Liver (tissue), 9 donors: ENCODE results near the gene ITPA. TPM values are rescaled to one million over a fixed set of nuclear protein-coding genes. Genes with fewer than 3 reads are reported as not detected.

Source experiments
- DNase-seq: peaks from one replicate; pipeline ENCODE4 v3.0.0-alpha.2; 2017; ENCODE audit warnings: low spot score
- H3K27ac ChIP-seq, 2 donors: one replicate each; pipeline ENCODE4 v1.7.0; 2013; ENCODE audit warnings: inconsistent platforms in 2 of 2, low read length in 2 of 2, control low read depth in 1 of 2, low read depth in 1 of 2, mild to moderate bottlenecking in 1 of 2
- H3K27me3 ChIP-seq, 4 donors: one replicate each; pipeline versions ENCODE4 v1.6.1 to v1.7.0; 2013; ENCODE audit warnings: low read length in 3 of 4, inconsistent platforms in 1 of 4, mild to moderate bottlenecking in 1 of 4, moderate library complexity in 1 of 4; ENCODE audit not compliant: control insufficient read depth in 4 of 4, insufficient read depth in 4 of 4
- H3K36me3 ChIP-seq, 4 donors: one replicate each; pipeline versions ENCODE4 v1.6.1 to v1.7.0; 2013; ENCODE audit warnings: low read length in 3 of 4, mild to moderate bottlenecking in 3 of 4, low read depth in 1 of 4, moderate library complexity in 1 of 4; ENCODE audit not compliant: control insufficient read depth in 4 of 4, insufficient read depth in 3 of 4
- H3K4me1 ChIP-seq, 4 donors: one replicate each; pipeline versions ENCODE4 v1.6.1 to v1.7.0; 2013; ENCODE audit warnings: low read length in 3 of 4, mild to moderate bottlenecking in 3 of 4, moderate library complexity in 1 of 4; ENCODE audit not compliant: control insufficient read depth in 4 of 4, insufficient read depth in 4 of 4
- H3K4me3 ChIP-seq, 3 donors: one replicate each; pipeline versions ENCODE4 v1.6.1 to v1.7.0; 2013; ENCODE audit warnings: low read length in 3 of 3, control low read depth in 1 of 3, low read depth in 1 of 3, mild to moderate bottlenecking in 1 of 3
- H3K9ac ChIP-seq, 2 donors: one replicate each; pipeline ENCODE4 v1.7.0; 2013; ENCODE audit warnings: low read length in 2 of 2, mild to moderate bottlenecking in 2 of 2, moderate library complexity in 2 of 2, control low read depth in 1 of 2, low read depth in 1 of 2
- H3K9me3 ChIP-seq, 4 donors: one replicate each; pipeline versions ENCODE4 v1.6.1 to v1.7.0; 2013; ENCODE audit warnings: low read length in 3 of 4; ENCODE audit not compliant: control insufficient read depth in 4 of 4
- CTCF ChIP-seq: fragments of 150-350 bp; IDR thresholded peaks from 2 replicates; pipeline ENCODE4 v1.5.1; 2017; ENCODE audit warnings: improper control_type of control experiment, low read depth, low read length; ENCODE audit not compliant: missing input control
- EGR1 ChIP-seq, 2 donors: IDR thresholded peaks; 2 replicates each; pipeline ENCODE4 v1.6.1; 2016 to 2018; ENCODE audit warnings: antibody characterized with exemption in 2 of 2, low read depth in 2 of 2
- FOXA1 ChIP-seq: IDR thresholded peaks from 2 replicates; pipeline ENCODE4 v1.6.1; 2016; ENCODE audit warnings: antibody characterized with exemption
- FOXA2 ChIP-seq: IDR thresholded peaks from 2 replicates; pipeline ENCODE4 v1.6.1; 2016; ENCODE audit warnings: antibody characterized with exemption
- GABPA ChIP-seq, 2 donors: IDR thresholded peaks in 1 of 2; conservative IDR thresholded peaks in 1 of 2; 2 replicates each; pipeline ENCODE4 v1.6.1; 2016; ENCODE audit warnings: antibody characterized with exemption in 2 of 2, mild to moderate bottlenecking in 1 of 2, moderate library complexity in 1 of 2
- HNF4A ChIP-seq, 2 donors: conservative IDR thresholded peaks; 2 replicates each; pipeline ENCODE4 v1.6.1; 2016; ENCODE audit warnings: antibody characterized with exemption in 2 of 2, mild to moderate bottlenecking in 2 of 2
- HNF4G ChIP-seq: IDR thresholded peaks from 2 replicates; pipeline ENCODE4 v1.6.1; 2016; ENCODE audit warnings: antibody characterized with exemption
- JUND ChIP-seq, 2 donors: IDR thresholded peaks; 2 replicates each; pipeline ENCODE4 v1.6.1; 2016; ENCODE audit warnings: antibody characterized with exemption in 2 of 2
- MAX ChIP-seq: IDR thresholded peaks from 2 replicates; pipeline ENCODE4 v1.6.1; 2016; ENCODE audit warnings: antibody characterized with exemption
- NR2F2 ChIP-seq: IDR thresholded peaks from 2 replicates; pipeline ENCODE4 v1.6.1; 2016; ENCODE audit warnings: antibody characterized with exemption
- RAD21 ChIP-seq, 2 donors: IDR thresholded peaks; 2 replicates each; pipeline ENCODE4 v1.6.1; 2016; ENCODE audit warnings: antibody characterized with exemption in 2 of 2, mild to moderate bottlenecking in 2 of 2
- RXRA ChIP-seq, 2 donors: IDR thresholded peaks; 2 replicates each; pipeline ENCODE4 v1.6.1; 2017 to 2018; ENCODE audit warnings: antibody characterized with exemption in 2 of 2, mild to moderate bottlenecking in 1 of 2
- SP1 ChIP-seq: IDR thresholded peaks from 2 replicates; pipeline ENCODE4 v1.6.1; 2018; ENCODE audit warnings: antibody characterized with exemption, mild to moderate bottlenecking
- TAF1 ChIP-seq: conservative IDR thresholded peaks from 2 replicates; pipeline ENCODE4 v1.6.1; 2016; ENCODE audit warnings: antibody characterized with exemption, mild to moderate bottlenecking
- YY1 ChIP-seq: IDR thresholded peaks from 2 replicates; pipeline ENCODE4 v1.6.1; 2016; ENCODE audit warnings: antibody characterized with exemption, mild to moderate bottlenecking
- ZBTB33 ChIP-seq: IDR thresholded peaks from 2 replicates; pipeline ENCODE4 v1.6.1; 2016; ENCODE audit warnings: antibody characterized with exemption
- WGBS: extraction: QIAGEN DNeasy Blood & Tissue Kit; methylation state at CpG from one replicate; pipeline ENCODE4 v1.1.7; 2013; 5-methylcytosine and 5-hydroxymethylcytosine counted together
- polyA plus RNA-seq, 2 donors: library from polyadenylated mRNA; stranded (reverse) in 1 of 2; unstranded in 1 of 2; fragments of 200-250 nt in 1 of 2; fragments of >200 nt in 1 of 2; fragmentation: Nextera tagmentation in 1 of 2; extraction: Ambion mirVana in 1 of 2; gene quantifications; one replicate each; pipeline versions ENCODE4 v1.2.1 to v1.2.3, GENCODE V29; 2013 to 2015
- total RNA-seq, 2 donors: library from RNA; depleted of rRNA; stranded (reverse); fragments of >200 nt; gene quantifications; one replicate each; pipeline ENCODE4 v1.2.3, GENCODE V29; 2014
- TF ChIP-seq, protein P1 (sequence below): IDR thresholded peaks from 2 replicates; pipeline ENCODE4 v1.6.1; 2016; ENCODE audit warnings: antibody characterized with exemption
- TF ChIP-seq, protein P2 (sequence below): IDR thresholded peaks from 2 replicates; pipeline ENCODE4 v1.6.1; 2016; ENCODE audit warnings: antibody characterized with exemption, mild to moderate bottlenecking
- donor health status: healthy.
- donor health status: healthy.
- donor health status: healthy.
- donor health status: healthy.
- donor health status: healthy.

Gene ITPA
- total and polyA plus RNA-seq, 4 donors = 14.4 to 39.8 (median 19.7) TPM

DNA sequence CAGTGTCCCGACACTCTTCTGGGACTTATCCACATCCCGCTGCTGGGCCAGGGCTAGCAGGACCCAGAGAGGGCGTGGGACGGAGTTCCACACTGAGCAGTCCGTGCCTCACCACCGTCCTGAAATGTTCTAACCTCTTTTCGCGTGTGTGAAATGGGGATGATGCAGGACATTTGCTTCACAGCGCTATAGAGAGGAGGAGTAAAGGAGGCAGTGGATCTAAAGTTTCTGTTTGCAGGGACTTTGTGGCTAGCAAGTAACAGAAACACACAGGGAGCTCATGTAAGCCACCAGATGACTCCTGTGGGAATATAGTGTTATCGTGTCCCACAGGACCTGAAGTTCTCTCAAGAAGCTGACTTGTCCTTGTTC is 634 bp downstream of the ITPA start:
- no peak for DNase-seq
- Histone ChIP-seq H3K9ac (peak overlapping the region; percentile 61 to 90), H3K4me1 (peaks cover 4 to 19% (median 13%) of the 10 kb centered on the region in 4 donors), H3K27me3 (no peaks in the 10 kb centered on the region), H3K27ac (peak overlapping the region in 1 of 2 donors; percentile 67), H3K9me3 (no peaks in the 10 kb centered on the region), H3K36me3 (peaks cover 0 to 7% (median 3%) of the 10 kb centered on the region in 4 donors), H3K4me3 (peak overlapping the region; percentile 78 to 99 (median 93))
- TF ChIP-seq NR2F2 = no peak
- TF ChIP-seq EGR1 (IDR thresholded peaks at IDR 0.05; ENCODE audit: low read depth in 2 of 2) = no peak
- TF ChIP-seq HNF4G = no peak
- no peak for TF ChIP-seq TAF1
- TF ChIP-seq, protein P1, sequence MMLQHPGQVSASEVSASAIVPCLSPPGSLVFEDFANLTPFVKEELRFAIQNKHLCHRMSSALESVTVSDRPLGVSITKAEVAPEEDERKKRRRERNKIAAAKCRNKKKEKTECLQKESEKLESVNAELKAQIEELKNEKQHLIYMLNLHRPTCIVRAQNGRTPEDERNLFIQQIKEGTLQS = no peak
- TF ChIP-seq RXRA (IDR thresholded peaks at IDR 0.05) = no peak
- TF ChIP-seq ZBTB33 = no peak
- TF ChIP-seq SP1 = no peak
- TF ChIP-seq RAD21 (IDR thresholded peaks at IDR 0.05) = no peak
- TF ChIP-seq CTCF = no peak
- TF ChIP-seq, protein P2, sequence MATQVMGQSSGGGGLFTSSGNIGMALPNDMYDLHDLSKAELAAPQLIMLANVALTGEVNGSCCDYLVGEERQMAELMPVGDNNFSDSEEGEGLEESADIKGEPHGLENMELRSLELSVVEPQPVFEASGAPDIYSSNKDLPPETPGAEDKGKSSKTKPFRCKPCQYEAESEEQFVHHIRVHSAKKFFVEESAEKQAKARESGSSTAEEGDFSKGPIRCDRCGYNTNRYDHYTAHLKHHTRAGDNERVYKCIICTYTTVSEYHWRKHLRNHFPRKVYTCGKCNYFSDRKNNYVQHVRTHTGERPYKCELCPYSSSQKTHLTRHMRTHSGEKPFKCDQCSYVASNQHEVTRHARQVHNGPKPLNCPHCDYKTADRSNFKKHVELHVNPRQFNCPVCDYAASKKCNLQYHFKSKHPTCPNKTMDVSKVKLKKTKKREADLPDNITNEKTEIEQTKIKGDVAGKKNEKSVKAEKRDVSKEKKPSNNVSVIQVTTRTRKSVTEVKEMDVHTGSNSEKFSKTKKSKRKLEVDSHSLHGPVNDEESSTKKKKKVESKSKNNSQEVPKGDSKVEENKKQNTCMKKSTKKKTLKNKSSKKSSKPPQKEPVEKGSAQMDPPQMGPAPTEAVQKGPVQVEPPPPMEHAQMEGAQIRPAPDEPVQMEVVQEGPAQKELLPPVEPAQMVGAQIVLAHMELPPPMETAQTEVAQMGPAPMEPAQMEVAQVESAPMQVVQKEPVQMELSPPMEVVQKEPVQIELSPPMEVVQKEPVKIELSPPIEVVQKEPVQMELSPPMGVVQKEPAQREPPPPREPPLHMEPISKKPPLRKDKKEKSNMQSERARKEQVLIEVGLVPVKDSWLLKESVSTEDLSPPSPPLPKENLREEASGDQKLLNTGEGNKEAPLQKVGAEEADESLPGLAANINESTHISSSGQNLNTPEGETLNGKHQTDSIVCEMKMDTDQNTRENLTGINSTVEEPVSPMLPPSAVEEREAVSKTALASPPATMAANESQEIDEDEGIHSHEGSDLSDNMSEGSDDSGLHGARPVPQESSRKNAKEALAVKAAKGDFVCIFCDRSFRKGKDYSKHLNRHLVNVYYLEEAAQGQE = no peak
- no peak for TF ChIP-seq GABPA (IDR thresholded peaks at IDR 0.05 in 1 of 2, conservative IDR thresholded peaks at IDR 0.05 in 1 of 2)
- no peak for TF ChIP-seq FOXA2
- no peak for TF ChIP-seq JUND (IDR thresholded peaks at IDR 0.05)
- no peak for TF ChIP-seq YY1
- TF ChIP-seq FOXA1 = no peak
- no peak for TF ChIP-seq HNF4A (conservative IDR thresholded peaks at IDR 0.05)
- 3% methylated on average over 10 of the region's 10 CpGs for WGBS

DNA sequence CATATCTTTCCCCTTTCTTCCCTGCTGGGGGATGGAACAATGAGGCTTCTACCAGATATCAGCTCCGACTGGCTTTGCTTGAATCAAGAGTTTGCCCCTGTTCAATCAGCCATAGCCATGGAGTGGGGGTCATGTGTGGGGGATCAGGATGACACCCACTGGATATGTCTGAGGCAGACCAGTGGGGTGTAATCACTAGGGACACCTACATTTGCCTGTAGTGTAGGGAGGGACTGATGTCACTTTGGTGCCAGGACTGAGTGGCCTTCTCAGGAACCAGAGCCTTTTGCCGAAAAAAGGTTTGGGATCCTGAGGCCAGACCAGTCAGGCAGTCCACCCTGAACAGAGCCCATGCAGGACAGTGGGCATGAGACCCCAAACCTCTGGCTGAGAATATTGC is 1.0 kb downstream of the ITPA start:
- Histone ChIP-seq H3K9ac (no peak overlapping the region), H3K9me3 (no peaks in the 10 kb centered on the region), H3K36me3 (peaks cover 0 to 11% (median 4%) of the 10 kb centered on the region in 4 donors), H3K27me3 (no peaks in the 10 kb centered on the region), H3K4me1 (peaks cover 4 to 19% (median 13%) of the 10 kb centered on the region in 4 donors), H3K27ac (no peak overlapping the region), H3K4me3 (peak overlapping the region; percentile 78 to 99 (median 93))
- no peak for TF ChIP-seq RAD21 (IDR thresholded peaks at IDR 0.05)
- no peak for TF ChIP-seq JUND (IDR thresholded peaks at IDR 0.05)
- no peak for TF ChIP-seq SP1
- no peak for TF ChIP-seq HNF4G
- TF ChIP-seq GABPA (IDR thresholded peaks at IDR 0.05 in 1 of 2, conservative IDR thresholded peaks at IDR 0.05 in 1 of 2) = no peak
- TF ChIP-seq, protein P1 = no peak
- TF ChIP-seq RXRA (IDR thresholded peaks at IDR 0.05) = no peak
- no peak for TF ChIP-seq YY1
- TF ChIP-seq ZBTB33 = no peak
- no peak for TF ChIP-seq MAX
- no peak for TF ChIP-seq FOXA1
- no peak for TF ChIP-seq NR2F2
- 81% methylated on average over 2 of the region's 2 CpGs for WGBS
- no peak for DNase-seq
